Pulmonary artery endothelial cell (primary cell): Measurements from ENCODE around the gene SDK2. TPM values are rescaled to one million over a fixed set of nuclear protein-coding genes. Genes with fewer than 3 reads are reported as not detected.

ENCODE experiments used
- DNase-seq: peaks from one replicate; pipeline ENCODE4 v3.0.0-alpha.2; 2011; ENCODE audit warnings: low read depth, low spot score
- total RNA-seq: library from RNA; depleted of rRNA; stranded (reverse); fragments of >200 nt; gene quantifications from 2 replicates; pipeline ENCODE4 v1.2.3, GENCODE V29; 2014

SDK2 gene
- total RNA-seq, 1 donor from 2014 or later = under 0.01 TPM

DNA sequence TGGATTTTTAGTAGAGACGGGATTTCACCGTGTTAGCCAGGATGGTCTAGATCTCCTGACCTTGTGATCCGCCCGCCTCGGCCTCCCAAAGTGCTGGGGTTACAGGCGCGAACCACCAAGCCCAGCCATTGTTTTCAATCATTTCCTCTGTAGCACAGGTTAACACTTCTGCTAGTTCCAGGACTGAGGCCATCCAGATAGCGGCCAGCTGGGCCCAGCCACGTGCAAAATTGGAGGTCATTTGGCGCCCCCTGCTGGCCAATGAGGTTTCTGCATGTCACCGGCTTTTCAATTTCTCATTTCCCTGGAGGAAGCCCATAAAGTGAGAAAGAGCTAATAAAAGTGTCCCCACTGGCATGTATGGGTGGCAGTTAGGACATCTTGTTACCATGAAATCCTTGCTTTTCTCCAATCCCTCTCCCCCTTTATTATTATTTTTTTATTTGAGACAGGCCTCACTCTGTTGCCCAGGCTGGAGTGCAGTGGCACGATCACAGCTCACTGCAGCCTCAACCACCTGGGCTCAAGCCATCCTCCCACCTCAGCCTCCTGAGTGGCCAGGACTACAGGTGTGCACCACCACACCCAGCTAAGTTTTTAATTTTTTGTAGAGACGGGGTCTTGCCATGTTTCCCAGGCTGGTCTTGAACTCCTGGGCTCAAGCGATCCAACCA, 274.3 kb downstream of the SDK2 start:
- DNase-seq = peak; percentile 7

GRCh38 chr17:73369111-73369521, 275.1 kb downstream of the SDK2 start:
- DNase-seq = no peak

GRCh38 chr17:73368085-73368631, 276.1 kb downstream of the SDK2 start:
- DNase-seq = no peak

GRCh38 chr17:73365906-73366623, 278.2 kb downstream of the SDK2 start:
- no peak for DNase-seq

DNA sequence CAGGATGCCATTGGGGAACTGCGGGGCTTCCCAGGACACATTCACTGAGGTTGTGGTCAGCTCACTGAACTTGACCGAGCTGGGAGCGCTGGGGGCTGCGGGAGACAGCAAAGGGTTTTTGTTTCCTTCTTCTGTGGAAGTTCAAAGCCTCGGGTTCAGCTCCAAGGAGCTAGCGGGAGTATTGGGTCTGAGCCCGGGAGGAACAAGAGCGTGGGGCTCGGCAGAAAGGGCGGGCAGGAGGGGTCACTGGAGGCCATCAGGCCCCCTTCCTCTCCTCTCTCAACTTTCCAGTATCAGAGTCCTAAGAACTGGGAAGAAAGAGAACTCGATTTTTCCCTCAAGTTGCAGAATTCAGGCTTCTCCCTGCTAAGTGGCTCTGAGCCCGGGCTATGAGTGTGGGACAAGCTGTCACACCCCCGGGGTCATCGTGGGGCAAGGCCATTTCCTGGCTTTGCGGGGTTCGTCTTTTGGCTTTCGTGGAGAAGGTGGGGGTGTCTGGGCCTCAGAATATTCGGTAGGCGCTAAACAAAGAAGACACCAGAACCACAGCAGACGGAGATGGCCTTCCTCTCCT, 278.9 kb downstream of the SDK2 start:
- DNase-seq = no peak

DNA sequence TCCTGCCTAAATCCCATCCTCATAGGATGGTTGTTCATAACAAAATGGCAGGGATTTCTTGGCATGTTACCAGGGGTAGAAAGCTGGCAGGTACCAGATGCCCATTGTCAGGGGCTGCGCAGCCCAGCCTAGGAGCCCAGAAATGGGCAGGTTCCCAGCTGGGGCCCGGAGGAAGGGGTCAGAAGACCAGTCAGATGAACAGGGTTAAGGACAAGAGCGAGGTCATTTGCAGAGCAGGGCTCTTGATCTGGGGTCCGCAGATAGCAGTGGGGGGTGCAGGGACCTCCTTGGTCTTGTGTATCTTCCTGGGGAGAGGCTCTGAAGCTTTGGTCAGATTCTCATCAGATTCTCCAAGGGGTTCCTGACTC, 280.1 kb downstream of the SDK2 start:
- DNase-seq = no peak

DNA sequence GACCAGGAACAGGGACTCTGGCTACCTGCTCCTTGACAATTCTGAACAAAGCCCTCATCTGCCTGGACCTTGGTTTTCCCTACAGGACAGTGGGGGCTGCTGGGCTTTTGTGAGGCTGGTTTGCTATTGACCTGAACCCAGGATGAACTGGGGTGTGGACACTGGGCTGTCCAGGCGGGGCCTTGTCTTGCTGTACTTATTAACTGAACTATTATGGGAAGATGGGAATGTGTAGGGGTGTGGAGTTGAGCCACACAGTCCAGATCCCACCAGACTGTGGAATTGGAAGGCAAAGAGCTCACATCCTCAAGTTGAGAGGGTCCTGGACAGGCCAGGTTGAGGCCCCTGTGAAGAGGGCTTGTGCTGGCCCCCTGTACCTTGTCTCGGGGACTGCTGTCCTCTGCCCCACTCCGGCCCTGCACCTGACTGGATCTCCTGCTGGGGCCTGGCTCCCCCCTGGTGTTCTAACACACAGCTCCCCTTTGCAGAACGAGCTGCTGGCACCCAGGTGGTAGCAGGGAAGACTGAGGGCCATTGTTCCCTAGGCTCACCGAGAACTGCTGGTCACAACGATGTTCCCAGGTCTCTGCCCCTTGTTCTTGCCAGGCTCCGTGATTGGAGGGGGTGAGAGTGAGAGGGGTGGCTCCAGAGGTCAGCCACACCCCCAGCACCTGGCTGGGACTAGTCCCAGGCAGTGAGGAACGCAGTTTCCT, 280.6 kb downstream of the SDK2 start:
- no peak for DNase-seq

DNA sequence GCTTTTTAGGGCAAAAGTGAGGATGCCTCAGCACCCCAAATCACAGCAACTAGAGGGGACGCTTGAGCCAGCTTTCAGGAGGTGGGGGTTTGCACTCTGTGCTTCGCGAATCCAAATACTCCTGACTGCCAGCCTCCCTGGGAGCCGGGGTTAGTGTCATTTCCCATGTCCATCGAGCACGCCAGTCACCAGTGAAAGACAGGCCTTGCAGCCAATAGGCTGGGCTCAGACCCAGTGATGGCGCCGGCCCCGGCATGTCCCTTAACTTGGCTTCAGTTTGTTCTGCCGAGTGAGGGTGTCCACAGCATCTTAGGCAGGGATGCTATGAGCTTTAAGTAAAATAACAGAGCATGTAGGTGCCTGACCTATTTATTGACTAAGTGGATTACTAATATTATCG, 281.5 kb downstream of the SDK2 start:
- no peak for DNase-seq

- DNase-seq = no peak
Observed at GRCh38 chr17:73360961-73361761, 283.1 kb downstream of the SDK2 start.

- DNase-seq = no peak
Observed at GRCh38 chr17:73359987-73360410, 284.2 kb downstream of the SDK2 start.

DNA sequence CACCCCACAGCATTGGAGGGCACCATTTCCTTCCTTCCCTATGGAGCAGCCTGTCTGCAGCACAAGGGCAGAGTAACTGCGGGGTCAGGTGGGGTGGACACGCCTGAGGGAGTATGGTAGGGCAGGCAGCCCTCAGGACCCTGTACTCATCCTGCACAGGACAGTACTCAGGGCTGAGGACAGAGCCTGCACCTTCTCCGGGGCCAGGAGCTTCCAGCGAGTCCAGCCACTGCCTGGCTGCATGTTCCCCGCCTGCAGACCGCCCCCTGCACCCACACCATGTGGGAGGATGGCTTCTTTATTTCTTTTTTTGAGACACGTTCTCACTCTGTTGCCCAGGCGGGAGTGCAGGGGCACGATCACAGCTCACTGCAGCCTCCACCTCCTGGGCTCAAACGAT, 284.9 kb downstream of the SDK2 start:
- no peak for DNase-seq

GRCh38 chr17:73358668-73359067, 285.6 kb downstream of the SDK2 start:
- DNase-seq = no peak

GRCh38 chr17:73357981-73358380, 286.3 kb downstream of the SDK2 start:
- no peak for DNase-seq

GRCh38 chr17:73357318-73357717, 286.9 kb downstream of the SDK2 start:
- no peak for DNase-seq

GRCh38 chr17:73356561-73357170, 287.6 kb downstream of the SDK2 start:
- DNase-seq = no peak

DNA sequence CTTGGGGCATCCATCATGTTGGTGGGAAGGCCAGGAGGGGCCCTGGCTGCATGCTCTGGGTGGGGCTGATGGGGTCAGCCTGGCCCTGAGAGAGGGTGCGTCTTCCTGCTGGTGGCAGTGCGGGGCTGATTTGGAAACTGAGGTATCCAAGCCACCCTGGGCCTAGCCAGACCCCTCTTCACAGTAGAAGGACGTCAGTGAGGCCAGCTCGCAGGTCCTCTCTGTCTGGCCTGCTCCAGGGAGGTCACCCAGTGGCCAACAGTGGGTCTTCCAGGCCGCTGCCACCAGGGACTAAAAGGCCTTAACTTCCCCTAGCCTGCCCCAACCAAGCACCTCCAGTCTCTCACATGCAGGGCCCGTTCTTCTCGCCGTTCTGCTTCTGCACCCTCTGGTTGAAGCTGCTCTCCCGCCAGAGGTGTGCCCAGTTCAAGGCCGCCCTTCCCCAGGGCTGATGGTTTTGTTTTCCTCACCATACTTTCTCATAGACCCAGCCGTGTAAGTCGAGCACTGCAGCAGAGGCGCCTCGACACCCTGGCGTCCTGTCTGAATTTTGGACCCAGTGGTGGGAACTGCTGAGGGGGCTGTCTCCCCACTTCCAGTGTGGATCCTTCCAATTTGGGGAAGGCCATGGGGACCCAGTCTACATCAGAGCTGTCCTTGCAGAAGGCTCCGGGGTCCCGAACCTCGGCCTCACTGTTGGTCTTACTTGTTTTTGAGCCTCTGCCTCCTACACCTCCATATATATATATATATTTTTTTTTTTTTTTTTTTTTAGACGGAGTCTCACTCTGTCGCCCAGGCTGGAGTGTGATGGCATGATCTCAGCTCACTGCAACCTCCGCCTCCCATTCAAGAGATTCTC, 289.6 kb downstream of the SDK2 start:
- DNase-seq = no peak

DNA sequence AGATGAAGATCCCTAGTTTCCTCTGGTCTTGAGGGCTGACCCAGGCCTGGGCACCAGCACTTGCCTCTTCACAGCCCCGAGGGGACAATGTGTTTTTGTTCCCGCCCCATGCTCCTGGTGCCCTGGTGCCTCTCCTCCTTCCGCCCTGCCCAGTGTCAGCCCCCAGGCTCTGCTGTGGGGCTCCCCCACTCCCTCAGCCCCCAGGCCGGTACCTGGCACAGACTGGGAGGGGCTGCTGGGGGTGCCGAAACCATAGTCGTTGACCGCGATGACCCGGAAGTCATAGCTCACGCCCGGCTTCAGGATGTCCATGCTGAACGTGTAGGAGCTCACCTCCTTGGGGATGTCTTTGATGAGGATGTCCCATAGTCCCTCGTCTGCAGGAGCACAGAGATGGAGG, 292.0 kb downstream of the SDK2 start:
- DNase-seq = no peak

DNA sequence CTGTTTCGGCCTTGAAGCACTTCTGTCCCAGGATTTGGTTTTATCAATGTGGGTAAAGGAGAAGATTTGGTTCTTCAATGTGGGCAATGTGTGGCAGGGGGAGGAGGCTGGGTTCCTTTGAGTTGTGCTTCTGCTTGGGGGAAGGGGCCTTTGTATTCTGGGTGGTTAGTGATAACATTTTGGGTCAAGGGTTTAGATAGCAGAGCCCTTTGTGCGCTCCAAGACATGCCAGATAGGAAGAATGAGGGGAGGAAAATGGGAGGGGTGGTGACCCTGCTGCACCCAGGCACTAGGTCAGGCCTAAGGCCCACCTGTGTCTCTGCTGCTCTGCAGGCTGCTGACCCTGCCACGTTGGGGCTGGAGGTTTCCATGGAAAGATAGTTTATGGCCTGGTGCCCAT, 292.5 kb downstream of the SDK2 start:
- DNase-seq = no peak

DNA sequence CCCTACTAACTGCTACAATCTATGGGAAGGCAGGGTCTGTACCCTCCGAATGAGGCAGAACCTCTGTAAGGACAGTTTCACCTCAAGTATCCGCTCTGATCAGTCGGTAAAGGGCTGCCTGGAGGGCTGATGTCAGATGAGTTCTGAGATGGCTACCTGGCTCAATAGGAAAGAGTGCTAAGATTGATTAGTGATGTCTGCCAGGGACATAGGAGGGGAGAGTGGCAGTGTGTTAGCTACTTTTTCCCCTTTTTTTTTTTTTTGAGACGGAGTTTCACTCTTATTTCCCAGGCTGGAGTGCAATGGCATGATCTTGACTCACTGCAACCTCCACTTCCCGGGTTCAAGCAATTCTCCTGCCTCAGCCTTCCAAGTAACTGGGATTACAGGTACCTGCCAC, 293.4 kb downstream of the SDK2 start:
- DNase-seq = no peak

DNA sequence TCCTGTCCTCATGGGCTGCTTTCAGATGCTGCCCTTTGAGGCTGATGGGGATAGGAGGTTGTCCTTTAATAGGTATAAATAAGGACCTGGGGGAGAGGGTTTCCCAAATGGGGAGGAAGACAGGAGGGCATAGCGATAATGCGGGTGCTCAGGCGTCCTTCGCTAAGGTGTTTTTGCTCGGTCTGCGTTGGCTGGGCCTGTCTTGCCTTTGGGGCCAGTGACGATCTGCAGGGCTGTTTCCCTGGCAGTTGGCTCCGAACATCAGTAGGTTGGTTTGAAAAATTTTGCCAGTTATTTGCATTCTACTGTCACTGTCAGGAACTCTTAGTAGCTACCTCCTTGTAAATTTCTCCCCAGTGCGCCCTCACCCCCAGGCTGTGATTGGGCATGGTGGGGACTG, 294.6 kb downstream of the SDK2 start:
- no peak for DNase-seq
